ENCODE measurements around the gene DESI2.

Gene DESI2

DNA sequence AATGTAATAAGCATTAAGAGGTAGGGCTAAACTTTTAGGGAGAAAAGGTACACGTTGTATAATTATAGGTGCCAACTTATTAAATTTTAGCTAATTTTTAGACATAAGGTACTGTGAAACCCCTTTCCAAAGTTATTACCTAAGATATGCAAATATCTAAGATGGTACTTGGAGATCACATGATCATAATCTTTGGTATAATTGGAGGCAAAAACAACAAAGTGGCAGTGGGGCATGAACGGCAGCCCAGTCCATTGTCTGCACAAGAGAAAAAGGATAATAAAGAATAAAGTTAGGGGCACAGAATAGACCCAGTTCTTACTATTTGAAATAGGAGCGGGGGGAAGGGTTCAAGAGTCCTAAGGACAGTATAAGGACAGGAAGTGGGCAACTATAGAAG lies 51.2 kb downstream of the DESI2 start:
- H3K4me3 ChIP-seq (ENCODE audit: low read depth, low read length): no peak overlapping the region
- no peak for DNase-seq (ENCODE audit: low read depth)
- TF ChIP-seq, protein P1, sequence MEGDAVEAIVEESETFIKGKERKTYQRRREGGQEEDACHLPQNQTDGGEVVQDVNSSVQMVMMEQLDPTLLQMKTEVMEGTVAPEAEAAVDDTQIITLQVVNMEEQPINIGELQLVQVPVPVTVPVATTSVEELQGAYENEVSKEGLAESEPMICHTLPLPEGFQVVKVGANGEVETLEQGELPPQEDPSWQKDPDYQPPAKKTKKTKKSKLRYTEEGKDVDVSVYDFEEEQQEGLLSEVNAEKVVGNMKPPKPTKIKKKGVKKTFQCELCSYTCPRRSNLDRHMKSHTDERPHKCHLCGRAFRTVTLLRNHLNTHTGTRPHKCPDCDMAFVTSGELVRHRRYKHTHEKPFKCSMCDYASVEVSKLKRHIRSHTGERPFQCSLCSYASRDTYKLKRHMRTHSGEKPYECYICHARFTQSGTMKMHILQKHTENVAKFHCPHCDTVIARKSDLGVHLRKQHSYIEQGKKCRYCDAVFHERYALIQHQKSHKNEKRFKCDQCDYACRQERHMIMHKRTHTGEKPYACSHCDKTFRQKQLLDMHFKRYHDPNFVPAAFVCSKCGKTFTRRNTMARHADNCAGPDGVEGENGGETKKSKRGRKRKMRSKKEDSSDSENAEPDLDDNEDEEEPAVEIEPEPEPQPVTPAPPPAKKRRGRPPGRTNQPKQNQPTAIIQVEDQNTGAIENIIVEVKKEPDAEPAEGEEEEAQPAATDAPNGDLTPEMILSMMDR (IDR thresholded peaks at IDR 0.05; ENCODE audit: control insufficient read depth, extremely low read depth, insufficient read depth): no peak

GRCh38 chr1:244705261-244706234 lies 52.6 kb downstream of the DESI2 start:
- TF ChIP-seq, protein P1 (IDR thresholded peaks at IDR 0.05; ENCODE audit: control insufficient read depth, extremely low read depth, insufficient read depth): no peak
- no peak overlapping the region for H3K4me3 ChIP-seq (ENCODE audit: low read depth, low read length)
- DNase-seq (ENCODE audit: low read depth): peak; percentile 81

DNA sequence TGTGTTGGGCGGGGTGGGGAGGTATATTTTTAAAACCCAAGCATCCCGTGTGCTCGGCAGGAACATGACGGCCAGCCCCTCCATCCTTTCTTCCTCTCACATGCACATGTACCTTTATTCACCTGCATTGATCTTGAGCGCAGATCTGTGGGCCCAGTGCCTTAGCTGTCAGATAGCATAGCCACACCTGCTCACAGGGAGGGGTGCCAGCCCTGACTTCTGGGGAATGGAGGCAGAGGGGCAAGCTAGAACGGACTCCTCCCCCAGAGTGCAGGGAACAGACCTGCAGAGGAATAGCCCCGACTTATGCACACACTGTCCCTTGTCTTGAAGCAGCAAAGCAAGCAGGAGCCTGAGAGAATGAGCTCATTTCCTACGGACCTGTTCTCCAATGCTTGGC lies 56.1 kb downstream of the DESI2 start:
- TF ChIP-seq, protein P1 (IDR thresholded peaks at IDR 0.05; ENCODE audit: control insufficient read depth, extremely low read depth, insufficient read depth): no peak

GRCh38 chr1:244709476-244710368 lies 56.8 kb downstream of the DESI2 start:
- DNase-seq (ENCODE audit: low read depth): no peak
- TF ChIP-seq, protein P1 (IDR thresholded peaks at IDR 0.05; ENCODE audit: control insufficient read depth, extremely low read depth, insufficient read depth): no peak
- no peak overlapping the region for H3K4me3 ChIP-seq (ENCODE audit: low read depth, low read length)

More for the DNA sequence above, 56.1 kb downstream of the DESI2 start:
- no peak overlapping the region for H3K4me3 ChIP-seq (ENCODE audit: low read depth, low read length)
- no peak for DNase-seq (ENCODE audit: low read depth)

GRCh38 chr1:244710474-244711062 lies 57.6 kb downstream of the DESI2 start:
- H3K4me3 ChIP-seq (ENCODE audit: low read depth, low read length): no peak overlapping the region
- TF ChIP-seq, protein P1 (IDR thresholded peaks at IDR 0.05; ENCODE audit: control insufficient read depth, extremely low read depth, insufficient read depth): no peak
- no peak for DNase-seq (ENCODE audit: low read depth)

DNA sequence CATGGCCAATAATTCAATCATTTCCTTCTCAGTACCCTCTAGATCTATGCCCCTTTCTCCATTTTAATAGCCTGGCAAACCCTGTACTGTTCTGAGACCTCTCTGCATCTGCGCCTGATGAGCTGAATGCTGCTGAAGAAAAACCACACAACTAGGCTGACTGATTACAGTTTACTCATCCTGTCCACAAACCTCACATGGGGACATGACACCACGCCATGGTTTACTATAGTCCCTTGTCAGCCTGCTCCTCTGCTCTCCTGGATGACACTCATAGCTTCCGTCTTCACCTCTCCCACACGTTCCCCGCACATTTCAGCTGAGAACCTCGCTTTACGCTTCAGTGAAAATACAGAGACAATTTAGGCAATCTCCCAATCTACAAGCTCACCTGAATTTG lies 59.7 kb downstream of the DESI2 start:
- DNase-seq (ENCODE audit: low read depth): no peak
- TF ChIP-seq, protein P1 (IDR thresholded peaks at IDR 0.05; ENCODE audit: control insufficient read depth, extremely low read depth, insufficient read depth): no peak
- no peak overlapping the region for H3K4me3 ChIP-seq (ENCODE audit: low read depth, low read length)
